Measurements from ENCODE around the gene SCGB3A2. TPM values are rescaled to one million over a fixed set of nuclear protein-coding genes. Genes with fewer than 3 reads are reported as not detected.
A peak's percentile ranks its signal among the peaks of the same experiment; 100 is the strongest.

Gene SCGB3A2
- total RNA-seq, 4 donors from 2014 or later: not detected

GRCh38 chr5:147882586-147883313 lies 4.2 kb downstream of the SCGB3A2 start:
- WGBS, 2 donors: 75 to 76% methylated on average over 6 of the region's 6 CpGs
- no peak overlapping the region for H3K4me3 ChIP-seq (replicated peaks in 1 of 3)
- intact Hi-C loops (cut with DNase I): no loop called here
- no peak for DNase-seq
- no peaks in the 10 kb centered on the region for H3K36me3 ChIP-seq
- no peaks in the 10 kb centered on the region for H3K27me3 ChIP-seq
- TF ChIP-seq POLR2A (IDR thresholded peaks at IDR 0.05): no peak
- no peak for TF ChIP-seq CTCF (IDR thresholded peaks at IDR 0.05)
- peaks cover 8% of the 10 kb centered on the region in 2 donors for H3K4me1 ChIP-seq
- H3K9me3 ChIP-seq: no peaks in the 10 kb centered on the region
- H3K27ac ChIP-seq: no peak overlapping the region

GRCh38 chr5:147887026-147887627 lies 8.6 kb downstream of the SCGB3A2 start:
- TF ChIP-seq POLR2A (IDR thresholded peaks at IDR 0.05) (no peak), CTCF (IDR thresholded peaks at IDR 0.05) (peak; percentile 19 to 65 (median 52))
- Histone ChIP-seq H3K9me3 (no peaks in the 10 kb centered on the region), H3K36me3 (no peaks in the 10 kb centered on the region), H3K4me3 (replicated peaks in 1 of 3) (no peak overlapping the region), H3K4me1 (no peaks in the 10 kb centered on the region), H3K27me3 (no peaks in the 10 kb centered on the region), H3K27ac (no peak overlapping the region)
- intact Hi-C loops (cut with DNase I): loop anchor here (5.0 kb wide), 1 partner anchor 50 kb away; no protein-coding TSS in a partner anchor
- WGBS, 2 donors: 3 to 7% methylated on average over 3 of the region's 3 CpGs
- DNase-seq: peak; percentile 4 to 22

- intact Hi-C loops (cut with DNase I): loop anchor here (5.0 kb wide), 1 partner anchor 49 kb away; no protein-coding TSS in a partner anchor
- Histone ChIP-seq H3K4me3 (replicated peaks in 1 of 3) (no peak overlapping the region), H3K4me1 (no peaks in the 10 kb centered on the region), H3K36me3 (no peaks in the 10 kb centered on the region), H3K27me3 (no peaks in the 10 kb centered on the region), H3K9me3 (no peaks in the 10 kb centered on the region), H3K27ac (no peak overlapping the region)
- WGBS, 2 donors: 65 to 88% methylated on average over 2 of the region's 2 CpGs
- no peak for DNase-seq
- TF ChIP-seq CTCF (IDR thresholded peaks at IDR 0.05) (no peak), POLR2A (IDR thresholded peaks at IDR 0.05) (no peak)
Observed at GRCh38 chr5:147887930-147888329, 9.4 kb downstream of the SCGB3A2 start.

GRCh38 chr5:147892696-147893296 lies 14.3 kb downstream of the SCGB3A2 start:
- DNase-seq: peak; percentile 35 to 61
- Histone ChIP-seq H3K9me3 (no peaks in the 10 kb centered on the region), H3K36me3 (no peaks in the 10 kb centered on the region), H3K4me3 (replicated peaks in 1 of 3) (no peak overlapping the region), H3K27ac (peak overlapping the region in 1 of 3 donors; percentile 5), H3K27me3 (no peaks in the 10 kb centered on the region), H3K4me1 (peaks cover 0 to 7% of the 10 kb centered on the region in 2 donors)
- WGBS, 2 donors: 32 to 44% methylated on average over 3 of the region's 3 CpGs
- TF ChIP-seq POLR2A (IDR thresholded peaks at IDR 0.05): no peak
- TF ChIP-seq CTCF (IDR thresholded peaks at IDR 0.05): no peak
- intact Hi-C loops (cut with DNase I): no loop called here

- peaks cover 0 to 7% of the 10 kb centered on the region in 2 donors for H3K4me1 ChIP-seq
- H3K36me3 ChIP-seq: no peaks in the 10 kb centered on the region
- H3K27ac ChIP-seq: no peak overlapping the region
- no peak overlapping the region for H3K4me3 ChIP-seq (replicated peaks in 1 of 3)
- no peaks in the 10 kb centered on the region for H3K9me3 ChIP-seq
- intact Hi-C loops (cut with DNase I): no loop called here
- WGBS, 2 donors: 44 to 60% methylated on average over 2 of the region's 2 CpGs
- TF ChIP-seq CTCF (IDR thresholded peaks at IDR 0.05) (no peak), POLR2A (IDR thresholded peaks at IDR 0.05) (no peak)
- no peak for DNase-seq
- no peaks in the 10 kb centered on the region for H3K27me3 ChIP-seq
Observed at GRCh38 chr5:147893820-147894219, 15.3 kb downstream of the SCGB3A2 start.
